GM18520 (cell line): ENCODE data around the gene FLNB.

Source experiments
- ATAC-seq: cut with Tn5 transposase; IDR thresholded peaks from one replicate; pipeline ENCODE4 v1.9.1; 2021; ENCODE audit not compliant: unreplicated experiment

The FLNB gene

GRCh38 chr3:58028902-58029301 is 20.7 kb downstream of the FLNB start:
- ATAC-seq = no peak

- no peak for ATAC-seq
Measured at GRCh38 chr3:58029842-58030584, 21.8 kb downstream of the FLNB start.

- ATAC-seq = no peak
Measured at GRCh38 chr3:58032186-58032585, 24.0 kb downstream of the FLNB start.

GRCh38 chr3:58034738-58035523 is 26.7 kb downstream of the FLNB start:
- ATAC-seq = peak; percentile 99

GRCh38 chr3:58035524-58036255 is 27.5 kb downstream of the FLNB start:
- ATAC-seq = no peak

GRCh38 chr3:58036293-58037032 is 28.2 kb downstream of the FLNB start:
- no peak for ATAC-seq

- no peak for ATAC-seq
Measured at GRCh38 chr3:58037141-58037910, 29.1 kb downstream of the FLNB start.

- no peak for ATAC-seq
Measured at GRCh38 chr3:58038675-58039292, 30.6 kb downstream of the FLNB start.

- no peak for ATAC-seq
Measured at GRCh38 chr3:58039601-58040000, 31.4 kb downstream of the FLNB start.

- ATAC-seq = no peak
Measured at GRCh38 chr3:58041182-58041825, 33.1 kb downstream of the FLNB start.

GRCh38 chr3:58041826-58042324 is 33.7 kb downstream of the FLNB start:
- ATAC-seq = peak; percentile 89

- no peak for ATAC-seq
Measured at GRCh38 chr3:58042947-58043707, 34.9 kb downstream of the FLNB start.

GRCh38 chr3:58043933-58044332 is 35.7 kb downstream of the FLNB start:
- ATAC-seq = no peak

- no peak for ATAC-seq
Measured at GRCh38 chr3:58044691-58045483, 36.7 kb downstream of the FLNB start.

GRCh38 chr3:58047826-58048225 is 39.6 kb downstream of the FLNB start:
- ATAC-seq = no peak

GRCh38 chr3:58048301-58048700 is 40.1 kb downstream of the FLNB start:
- no peak for ATAC-seq

- ATAC-seq = no peak
Measured at GRCh38 chr3:58049143-58049785, 41.0 kb downstream of the FLNB start.
